NB4 (cell line): Measurements from ENCODE around the gene DPF3.

ENCODE experiments used
- POLR2A ChIP-seq: IDR thresholded peaks from 2 replicates; pipeline ENCODE4 v1.6.1; 2011; ENCODE audit warnings: mild to moderate bottlenecking; ENCODE audit not compliant: insufficient read length; ENCODE audit errors: extremely low read depth
- TF ChIP-seq, protein P1 (sequence below): IDR thresholded peaks from 2 replicates; pipeline ENCODE4 v1.6.1; 2011; ENCODE audit warnings: low read depth, low read length
- TF ChIP-seq, protein P2 (sequence below): IDR thresholded peaks from one replicate; pipeline ENCODE4 v1.5.1; 2012; ENCODE audit warnings: low read depth, low read length

- TF ChIP-seq, protein P1, sequence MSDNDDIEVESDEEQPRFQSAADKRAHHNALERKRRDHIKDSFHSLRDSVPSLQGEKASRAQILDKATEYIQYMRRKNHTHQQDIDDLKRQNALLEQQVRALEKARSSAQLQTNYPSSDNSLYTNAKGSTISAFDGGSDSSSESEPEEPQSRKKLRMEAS, result no peak
- TF ChIP-seq POLR2A, result no peak
- TF ChIP-seq, protein P2, sequence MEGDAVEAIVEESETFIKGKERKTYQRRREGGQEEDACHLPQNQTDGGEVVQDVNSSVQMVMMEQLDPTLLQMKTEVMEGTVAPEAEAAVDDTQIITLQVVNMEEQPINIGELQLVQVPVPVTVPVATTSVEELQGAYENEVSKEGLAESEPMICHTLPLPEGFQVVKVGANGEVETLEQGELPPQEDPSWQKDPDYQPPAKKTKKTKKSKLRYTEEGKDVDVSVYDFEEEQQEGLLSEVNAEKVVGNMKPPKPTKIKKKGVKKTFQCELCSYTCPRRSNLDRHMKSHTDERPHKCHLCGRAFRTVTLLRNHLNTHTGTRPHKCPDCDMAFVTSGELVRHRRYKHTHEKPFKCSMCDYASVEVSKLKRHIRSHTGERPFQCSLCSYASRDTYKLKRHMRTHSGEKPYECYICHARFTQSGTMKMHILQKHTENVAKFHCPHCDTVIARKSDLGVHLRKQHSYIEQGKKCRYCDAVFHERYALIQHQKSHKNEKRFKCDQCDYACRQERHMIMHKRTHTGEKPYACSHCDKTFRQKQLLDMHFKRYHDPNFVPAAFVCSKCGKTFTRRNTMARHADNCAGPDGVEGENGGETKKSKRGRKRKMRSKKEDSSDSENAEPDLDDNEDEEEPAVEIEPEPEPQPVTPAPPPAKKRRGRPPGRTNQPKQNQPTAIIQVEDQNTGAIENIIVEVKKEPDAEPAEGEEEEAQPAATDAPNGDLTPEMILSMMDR, result no peak
Measured at GRCh38 chr14:72855913-72856312, 38.0 kb downstream of the DPF3 start.
